Putamen (tissue), 1 donor: Measurements from ENCODE around the gene CHPT1.
A peak's percentile ranks its signal among the peaks of the same experiment; 100 is the strongest.
"Not testable (repeated sequence)": the region's sequence is repeated elsewhere in the genome, so short reads cannot be mapped to it uniquely, and the experiment has no call there.

ENCODE experiments used
- DNase-seq: peaks from one replicate; pipeline ENCODE4 v3.0.0-alpha.2; 2016; ENCODE audit warnings: low spot score

CHPT1 gene

DNA sequence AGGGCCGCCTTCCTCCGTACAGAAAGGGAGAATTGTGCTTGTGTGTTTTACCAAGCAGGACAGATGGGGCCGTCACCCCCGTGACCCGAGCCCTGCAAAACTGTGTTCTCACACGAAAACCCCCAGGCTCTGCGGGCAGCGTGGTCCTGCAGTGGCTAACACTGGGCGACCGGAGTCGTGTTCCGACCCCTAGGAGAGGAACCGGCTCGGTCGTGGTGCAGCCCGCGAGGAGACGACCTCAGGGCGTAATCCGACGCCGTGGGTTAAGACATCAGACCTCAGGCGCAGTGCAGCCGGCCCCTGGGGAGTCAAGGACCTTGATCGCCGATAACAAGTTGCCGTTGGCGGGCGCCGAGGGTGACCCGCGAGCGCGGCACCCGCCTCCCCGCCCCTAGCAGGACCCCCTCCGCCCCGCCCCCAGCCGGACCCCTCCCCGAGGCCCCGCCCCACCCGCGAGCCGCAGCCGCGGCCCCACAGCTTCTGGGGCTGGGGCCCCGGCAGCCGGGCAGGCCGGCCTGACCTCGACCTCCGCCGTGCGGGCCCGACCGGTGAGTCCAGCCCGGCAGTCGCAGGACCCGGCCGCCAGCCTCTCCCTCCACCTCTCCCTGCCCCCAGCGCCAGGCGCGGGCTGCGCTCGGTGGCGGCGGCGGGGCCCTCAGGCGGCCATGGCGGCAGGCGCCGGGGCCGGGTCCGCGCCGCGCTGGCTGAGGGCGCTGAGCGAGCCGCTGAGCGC is at the start of gene CHPT1:
Gene CHPT1 (plus strand): TSS at position 444 of the 733 bp plus-strand sequence. CDS start 222 bp downstream, at position 666.
- peak; percentile 48 for DNase-seq

GRCh38 chr12:101647711-101648110 is 49.7 kb upstream of the CHPT1 start:
- DNase-seq = no peak

GRCh38 chr12:101648195-101648594 is 49.2 kb upstream of the CHPT1 start:
- DNase-seq = no peak

DNA sequence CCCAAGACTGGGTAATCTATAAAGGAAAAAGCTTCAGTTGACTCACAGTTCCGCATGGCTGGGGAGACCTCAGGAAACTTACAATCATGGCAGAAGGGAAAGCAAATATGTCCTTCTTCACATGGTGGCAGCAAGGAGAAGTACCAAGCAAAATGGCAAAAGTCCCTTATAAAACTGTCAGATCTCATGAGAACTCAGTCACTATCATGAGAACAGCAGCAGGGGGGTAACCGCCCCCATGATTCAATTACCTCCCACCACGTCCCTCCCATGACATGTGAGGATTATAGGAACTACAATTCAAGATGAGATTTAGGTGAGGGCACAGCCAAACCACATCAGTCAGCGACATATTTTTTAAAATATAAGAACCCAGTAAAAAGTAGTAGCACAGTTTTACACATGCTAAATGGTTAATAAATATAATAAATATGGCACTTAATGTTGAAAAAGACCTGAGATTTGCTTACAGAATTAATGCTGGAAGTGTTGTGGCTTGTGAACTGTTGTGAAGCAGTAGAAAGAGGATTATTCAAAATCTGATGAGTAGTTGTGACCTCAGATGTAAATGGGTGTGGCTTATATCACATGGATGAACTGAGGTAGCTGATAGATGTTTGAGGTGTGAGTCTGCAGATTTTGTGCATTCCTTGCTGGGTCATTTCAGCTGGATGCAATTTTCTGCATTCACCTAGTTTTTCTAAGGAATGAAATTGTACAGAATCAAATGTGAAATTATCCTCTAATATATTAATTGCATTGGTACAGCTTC is 46.9 kb upstream of the CHPT1 start:
- no peak for DNase-seq

DNA sequence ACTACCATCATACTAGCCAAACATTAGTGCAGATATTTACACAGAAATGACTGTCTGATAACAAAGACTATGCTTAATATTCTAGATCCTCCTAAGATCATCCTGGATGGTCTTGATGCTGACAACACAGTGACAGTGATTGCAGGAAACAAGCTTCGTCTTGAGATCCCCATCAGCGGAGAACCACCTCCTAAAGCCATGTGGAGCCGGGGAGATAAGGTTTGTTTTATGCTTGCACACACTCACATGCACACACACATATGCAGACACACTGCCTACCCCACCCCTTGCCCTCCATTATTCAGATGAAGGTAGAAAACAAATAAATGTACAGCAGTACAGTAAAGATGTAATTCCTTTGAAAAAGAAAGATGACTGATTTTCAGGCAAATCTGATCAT is 44.4 kb upstream of the CHPT1 start:
- DNase-seq = no peak

DNA sequence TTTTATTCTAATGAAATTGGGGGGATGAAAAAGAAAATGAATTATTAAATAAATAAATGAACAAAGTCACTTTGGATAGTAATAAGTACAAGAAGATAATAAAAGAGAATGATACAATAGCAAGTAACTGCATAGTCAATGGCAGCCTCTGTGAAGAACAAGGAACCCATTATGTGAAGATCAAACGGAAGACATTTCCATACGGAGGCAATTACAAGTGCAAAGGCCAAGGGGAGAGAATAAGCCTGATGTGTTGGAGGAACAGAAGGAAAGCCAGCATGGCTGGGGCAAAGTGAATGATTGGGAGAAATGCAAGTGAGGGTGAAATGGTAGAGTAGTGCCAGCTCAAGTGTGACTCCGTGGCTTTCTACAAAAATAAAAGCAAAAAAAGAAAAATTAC is 43.9 kb upstream of the CHPT1 start:
- DNase-seq = no peak

- no peak for DNase-seq
These were observed 43.0 kb upstream of the CHPT1 start for GRCh38 chr12:101654442-101654841.

- no peak for DNase-seq
These were observed 42.0 kb upstream of the CHPT1 start for GRCh38 chr12:101655393-101655792.

- not testable (repeated sequence) for DNase-seq
These were observed 36.8 kb upstream of the CHPT1 start for GRCh38 chr12:101660662-101661061.

DNA sequence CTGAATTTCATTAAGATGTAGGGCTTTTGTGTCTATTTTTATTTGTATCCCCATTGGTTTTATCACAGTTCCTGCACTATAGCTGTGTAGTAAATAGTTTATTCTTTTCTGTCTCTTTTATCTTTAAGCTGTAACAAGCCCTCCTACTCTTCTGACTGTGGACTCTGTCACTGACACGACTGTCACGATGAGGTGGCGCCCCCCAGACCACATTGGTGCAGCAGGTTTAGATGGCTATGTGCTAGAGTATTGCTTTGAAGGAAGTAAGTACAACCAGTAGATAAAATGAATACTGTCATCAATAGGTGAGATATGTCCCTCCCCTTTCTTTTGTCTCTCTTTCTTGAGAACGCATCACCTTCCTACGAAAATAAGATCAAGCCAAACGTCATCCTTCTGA is 34.1 kb upstream of the CHPT1 start:
- no peak for DNase-seq

- no peak for DNase-seq
These were observed 32.4 kb upstream of the CHPT1 start for GRCh38 chr12:101664992-101665391.

DNA sequence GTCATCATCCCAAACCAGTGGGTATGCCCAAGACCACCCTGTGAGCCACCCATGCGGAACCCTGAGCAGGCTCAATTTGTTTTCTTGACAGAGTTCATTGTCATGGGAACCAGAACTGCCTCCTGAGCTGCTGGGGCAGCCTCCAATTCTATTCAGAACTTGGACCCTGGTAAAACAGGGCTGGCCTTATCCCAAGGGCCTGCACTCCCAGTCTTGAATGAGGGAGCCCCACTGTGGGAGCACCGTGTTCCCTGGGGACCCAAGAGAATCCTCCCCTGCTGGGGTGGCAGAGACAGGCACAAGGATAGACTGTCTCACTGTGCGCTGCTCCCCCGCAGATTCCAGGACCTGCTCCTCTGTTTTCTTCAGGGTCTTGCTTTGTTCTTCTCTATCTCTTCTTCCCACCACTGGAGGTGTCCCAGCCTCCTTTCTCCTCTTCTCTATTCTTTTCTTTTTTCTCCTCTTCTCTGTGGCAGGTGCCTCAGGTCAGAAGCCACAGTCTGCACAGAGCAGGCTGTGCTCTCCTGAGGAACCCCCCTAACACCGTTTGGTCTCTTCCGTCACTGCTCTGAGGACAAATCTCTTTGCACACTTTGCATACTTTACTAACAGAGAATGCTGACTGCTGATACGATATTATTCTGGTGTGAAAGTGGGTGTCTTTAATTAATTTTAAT is 31.2 kb upstream of the CHPT1 start:
- DNase-seq = peak; percentile 33

DNA sequence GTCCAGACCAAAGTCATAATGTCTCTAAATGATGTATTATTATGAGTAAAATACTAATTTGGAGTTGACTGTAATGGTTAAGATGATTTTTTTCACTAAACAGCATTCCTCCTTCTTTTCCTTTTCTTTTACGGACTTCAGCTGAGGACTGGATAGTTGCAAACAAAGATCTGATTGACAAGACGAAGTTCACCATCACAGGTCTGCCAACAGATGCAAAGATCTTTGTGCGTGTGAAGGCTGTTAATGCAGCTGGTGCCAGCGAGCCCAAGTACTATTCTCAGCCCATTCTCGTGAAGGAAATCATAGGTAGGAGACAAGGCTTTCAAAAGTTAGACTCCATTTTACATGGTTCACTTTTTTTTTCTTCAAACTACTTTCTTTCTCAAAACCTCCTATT is 29.8 kb upstream of the CHPT1 start:
- DNase-seq = no peak

DNA sequence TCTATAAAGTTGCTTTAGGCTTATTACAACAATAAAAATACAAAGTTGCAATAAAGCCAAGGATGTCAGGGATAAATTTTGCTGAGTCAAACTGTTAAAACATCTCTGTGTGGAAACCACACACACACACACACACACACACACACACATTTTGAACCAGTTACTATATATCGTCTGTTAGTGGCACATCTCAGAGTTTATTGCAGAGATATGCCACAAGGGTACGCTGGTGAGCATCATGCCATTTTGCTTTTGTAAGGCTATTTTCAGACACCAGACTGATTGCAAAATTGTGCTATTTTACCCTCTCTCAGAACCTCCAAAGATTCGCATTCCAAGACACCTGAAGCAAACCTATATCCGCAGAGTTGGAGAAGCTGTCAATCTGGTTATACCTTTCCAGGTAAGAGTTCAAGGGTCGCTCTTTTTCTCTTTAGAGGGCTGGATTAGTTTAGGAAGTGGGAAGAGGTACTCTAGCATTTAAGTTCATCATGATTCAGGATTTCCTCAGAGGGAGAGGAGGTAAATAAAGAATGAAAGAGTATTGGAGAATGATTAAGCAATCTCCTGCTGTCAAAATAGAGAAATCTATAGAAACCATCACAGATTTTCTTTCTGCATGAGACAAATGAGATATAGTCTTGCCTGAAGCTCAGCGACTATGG is 27.3 kb upstream of the CHPT1 start:
- no peak for DNase-seq

- DNase-seq = no peak
These were observed 26.2 kb upstream of the CHPT1 start for GRCh38 chr12:101671157-101671791.

- DNase-seq = no peak
These were observed 25.6 kb upstream of the CHPT1 start for GRCh38 chr12:101671833-101672232.

- no peak for DNase-seq
These were observed 21.9 kb upstream of the CHPT1 start for GRCh38 chr12:101675555-101675954.

DNA sequence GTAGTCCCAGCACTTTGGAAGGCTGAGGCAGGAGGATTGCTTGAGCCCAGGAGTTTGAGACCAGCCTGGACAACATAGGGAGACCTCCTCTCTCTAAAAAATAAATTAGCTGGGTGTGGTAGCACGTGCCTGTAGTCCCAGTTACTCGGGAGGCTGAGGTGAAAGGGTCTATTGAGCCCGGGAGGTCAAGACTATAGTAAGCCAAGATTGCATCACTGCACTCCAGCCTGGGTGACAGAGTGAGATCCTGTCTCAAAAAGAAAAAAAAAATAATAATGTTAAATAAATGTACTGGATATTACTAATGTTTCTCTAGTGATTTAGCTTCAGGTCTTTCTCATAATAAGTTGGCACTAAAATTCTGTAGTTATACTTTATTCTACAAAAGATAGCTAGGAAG is 20.9 kb upstream of the CHPT1 start:
- not testable (repeated sequence) for DNase-seq

DNA sequence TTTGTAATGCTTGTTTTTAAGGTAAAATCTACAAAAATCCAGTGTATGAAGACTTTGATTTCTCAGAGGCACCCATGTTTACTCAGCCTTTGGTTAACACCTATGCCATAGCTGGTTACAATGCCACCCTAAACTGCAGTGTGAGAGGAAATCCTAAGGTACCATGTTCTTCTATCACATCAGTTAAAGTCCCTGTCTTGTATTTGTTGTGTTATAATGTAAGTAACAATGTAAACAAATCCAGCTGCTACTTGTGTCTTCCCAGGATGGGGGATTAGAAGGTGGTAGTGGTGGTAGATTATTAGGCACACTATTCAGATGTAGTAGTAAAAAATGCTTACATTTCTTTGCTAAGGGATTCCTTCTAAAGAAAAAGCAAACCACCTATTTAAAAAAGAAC is 19.4 kb upstream of the CHPT1 start:
- no peak for DNase-seq

DNA sequence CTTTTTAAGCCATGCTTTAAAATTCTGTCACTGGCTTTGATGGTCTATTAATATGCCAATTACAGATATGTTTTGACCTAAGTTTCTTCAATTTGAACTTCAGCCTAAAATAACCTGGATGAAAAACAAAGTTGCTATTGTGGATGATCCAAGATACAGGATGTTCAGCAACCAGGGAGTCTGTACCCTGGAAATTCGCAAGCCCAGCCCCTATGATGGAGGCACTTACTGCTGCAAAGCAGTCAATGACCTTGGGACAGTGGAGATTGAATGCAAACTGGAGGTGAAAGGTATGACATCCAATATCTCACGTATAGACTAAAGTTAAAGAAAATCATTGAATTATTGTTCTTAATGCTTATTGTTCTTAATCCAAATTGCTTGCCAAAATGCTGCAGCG is 17.2 kb upstream of the CHPT1 start:
- no peak for DNase-seq

GRCh38 chr12:101680647-101681046 is 16.8 kb upstream of the CHPT1 start:
- no peak for DNase-seq

DNA sequence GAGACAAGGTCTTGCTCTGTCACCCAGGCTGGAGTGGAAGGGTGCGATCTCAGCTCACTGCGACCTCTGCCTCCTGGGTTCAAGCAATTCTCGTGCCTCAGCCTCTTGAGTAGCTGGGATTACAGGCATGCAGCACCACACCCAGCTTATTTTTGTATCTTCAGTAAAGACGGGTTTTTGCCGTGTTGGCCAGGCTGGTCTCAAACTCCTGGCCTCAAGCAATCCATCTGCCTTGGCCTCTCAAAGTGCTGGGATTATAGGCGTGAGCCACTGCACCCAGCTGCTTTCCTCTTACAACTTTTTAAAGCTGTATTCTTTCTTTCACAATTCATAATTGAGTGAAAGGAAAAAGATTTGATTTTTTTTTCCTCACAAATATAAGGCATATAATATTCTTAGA is 15.8 kb upstream of the CHPT1 start:
- DNase-seq = not testable (repeated sequence)
